SU-DHL-6 (cell line): ENCODE data around the gene SELENON.

Source experiments
- H2AFZ ChIP-seq: fragments of 200-600 bp; sonication (generic); 2 replicates; pipeline ENCODE4 v1.6.1; 2014; ENCODE audit warnings: low read depth, mild to moderate bottlenecking, moderate library complexity, mixed read lengths, antibody characterized with exemption, low read length; ENCODE audit not compliant: severe bottlenecking
- H3F3A ChIP-seq: fragments of 200-600 bp; shearing (Covaris generic); 2 replicates; pipeline ENCODE4 v1.6.0; 2016; ENCODE audit warnings: antibody characterized with exemption, mild to moderate bottlenecking; ENCODE audit not compliant: insufficient read depth
- H3K27ac ChIP-seq: fragments of 200-600 bp; sonication (generic); 2 replicates; pipeline ENCODE4 v1.5.1; 2016; ENCODE audit warnings: low read depth, mild to moderate bottlenecking, low read length, moderate library complexity, mixed read lengths
- H3K27me3 ChIP-seq: fragments of 200-600 bp; sonication (generic), shearing (Covaris generic); 2 replicates; pipeline ENCODE4 v1.6.0; 2014; ENCODE audit warnings: mild to moderate bottlenecking, low read length
- H3K36me3 ChIP-seq: fragments of 200-600 bp; sonication (generic); 2 replicates; pipeline ENCODE4 v1.6.1; 2014; ENCODE audit warnings: mild to moderate bottlenecking, low read length, mixed read lengths
- H3K4me2 ChIP-seq: fragments of 300-600, 200-600 bp; shearing (Covaris generic), sonication (generic); 2 replicates; pipeline ENCODE4 v1.6.0; 2014; ENCODE audit warnings: low read length, low read depth, mild to moderate bottlenecking; ENCODE audit not compliant: poor library complexity, severe bottlenecking
- H3K4me3 ChIP-seq: fragments of 200-600 bp; sonication (generic); 2 replicates; pipeline ENCODE4 v1.5.1; 2014; ENCODE audit warnings: antibody characterized with exemption, low read length, mild to moderate bottlenecking, mixed read lengths; ENCODE audit not compliant: insufficient read depth, poor library complexity, severe bottlenecking
- H3K79me2 ChIP-seq: fragments of 200-600 bp; sonication (generic); 2 replicates; pipeline ENCODE4 v1.6.1; 2014; ENCODE audit warnings: mild to moderate bottlenecking, low read length, moderate library complexity; ENCODE audit not compliant: insufficient read depth
- H3K9ac ChIP-seq: fragments of 200-600 bp; sonication (generic); 2 replicates; pipeline ENCODE4 v1.7.0; 2014; ENCODE audit warnings: mild to moderate bottlenecking, low read length
- H3K9me2 ChIP-seq: fragments of 200-600 bp; sonication (generic); replicated peaks from 2 replicates; pipeline ENCODE4 v1.6.1; 2014; ENCODE audit warnings: low read length; ENCODE audit not compliant: insufficient read depth
- H3K9me3 ChIP-seq: fragments of 200-600 bp; sonication (generic); 2 replicates; pipeline ENCODE4 v1.6.1; 2014; ENCODE audit warnings: low read length, mixed read lengths; ENCODE audit not compliant: insufficient read depth
- H4K20me1 ChIP-seq: fragments of 200-600 bp; sonication (generic); 2 replicates; pipeline ENCODE4 v1.6.1; 2014; ENCODE audit warnings: low read depth, mild to moderate bottlenecking, antibody characterized with exemption, low read length, moderate library complexity, mixed read lengths
- CTCF ChIP-seq: fragments of 200-600 bp; sonication (generic); IDR thresholded peaks from one replicate; pipeline ENCODE4 v1.5.1; 2017; ENCODE audit warnings: antibody characterized with exemption, mild to moderate bottlenecking, low read length, moderate library complexity; ENCODE audit not compliant: insufficient read depth, poor library complexity, severe bottlenecking
- EZH2phosphoT487 ChIP-seq: fragments of 200-600 bp; sonication (generic), shearing (Covaris generic); conservative IDR thresholded peaks from 2 replicates; pipeline ENCODE4 v1.6.1; 2018; ENCODE audit warnings: mild to moderate bottlenecking, antibody characterized with exemption, low read length, moderate library complexity, mixed read lengths

SELENON gene

DNA sequence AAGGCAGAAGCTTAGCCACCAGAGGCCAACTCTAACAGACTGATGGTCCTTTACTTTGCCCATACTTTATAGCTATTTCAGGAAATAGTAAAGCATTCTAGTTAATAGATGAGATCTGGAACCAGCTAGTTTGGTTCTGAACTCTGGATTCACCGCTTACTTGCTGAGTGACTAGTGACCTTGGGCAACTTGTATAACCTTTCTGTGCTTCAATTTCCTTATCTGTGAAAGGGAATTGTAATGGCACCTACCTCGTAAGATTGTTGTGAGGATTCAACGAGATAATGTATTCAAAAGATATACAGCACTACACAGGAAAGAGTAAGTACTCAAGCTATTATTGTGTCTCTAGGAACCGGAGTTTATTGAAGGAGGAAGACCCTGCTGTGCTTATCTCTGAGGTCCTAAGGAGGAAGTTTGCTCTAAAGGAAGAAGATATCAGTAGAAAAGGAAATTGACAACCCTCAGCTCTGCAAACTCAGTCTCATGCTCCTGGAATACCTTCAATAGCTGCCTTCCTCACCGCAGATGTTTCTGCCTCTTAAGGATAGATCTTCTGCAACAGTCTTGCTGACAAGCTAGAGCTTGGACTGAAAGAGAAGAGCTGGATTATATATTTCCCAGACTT lies 31.7 kb downstream of the SELENON start:
- Histone ChIP-seq H3K27me3 (no peaks in the 10 kb centered on the region), H3F3A (no peaks in the 10 kb centered on the region), H3K4me3 (no peak overlapping the region), H3K9me2 (no peaks in the 10 kb centered on the region), H4K20me1 (no peaks in the 10 kb centered on the region; the same call in 1 of the 2 replicates), H3K9ac (no peak overlapping the region), H2AFZ (no peak overlapping the region), H3K27ac (no peak overlapping the region), H3K79me2 (no peaks in the 10 kb centered on the region), H3K36me3 (peaks cover 7% of the 10 kb centered on the region; the same call in 1 of the 2 replicates), H3K4me2 (no peak overlapping the region), H3K9me3 (no peaks in the 10 kb centered on the region)
- no peak for TF ChIP-seq CTCF
- TF ChIP-seq EZH2phosphoT487, result no peak

DNA sequence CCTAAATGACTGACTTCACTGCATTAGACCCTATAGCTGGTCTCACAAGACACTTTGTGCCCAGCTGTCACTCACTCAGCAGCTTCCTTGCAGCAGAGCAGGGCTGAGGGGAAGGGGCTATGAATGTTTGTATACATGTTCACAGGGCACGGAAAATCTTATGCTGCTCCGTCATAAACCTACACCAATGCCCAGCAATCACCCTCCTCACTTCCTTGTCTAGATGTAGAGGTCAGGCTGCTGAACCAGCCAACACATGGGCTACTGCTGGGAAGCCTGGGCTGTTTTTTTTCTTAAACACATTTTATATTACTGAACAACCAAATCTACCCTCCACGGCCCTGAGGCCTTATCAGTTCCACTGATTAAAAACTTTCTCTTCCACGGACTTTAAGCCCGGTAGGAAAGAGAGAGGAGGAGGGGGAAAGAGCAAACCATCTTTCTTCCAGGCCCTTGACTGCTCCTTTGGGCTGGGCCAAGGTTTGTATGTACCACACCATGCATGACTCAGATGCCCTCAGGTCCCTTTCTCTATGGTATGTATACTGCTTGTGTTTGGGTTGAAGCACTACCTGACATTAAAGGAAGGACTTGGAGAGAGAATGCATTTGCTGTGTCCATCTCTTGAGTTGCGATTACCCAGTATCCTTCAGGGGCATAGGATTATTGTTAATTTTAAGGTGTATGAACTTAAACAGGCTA lies 32.5 kb downstream of the SELENON start:
- H3K27ac ChIP-seq, result no peak overlapping the region
- no peaks in the 10 kb centered on the region for H3K9me2 ChIP-seq
- H3K27me3 ChIP-seq, result no peaks in the 10 kb centered on the region
- no peaks in the 10 kb centered on the region for H3K79me2 ChIP-seq
- no peak overlapping the region for H3K4me3 ChIP-seq
- no peak for TF ChIP-seq CTCF
- no peak for TF ChIP-seq EZH2phosphoT487
- no peaks in the 10 kb centered on the region for H3K9me3 ChIP-seq
- no peak overlapping the region for H3K9ac ChIP-seq
- H3K36me3 ChIP-seq, result peaks cover 7% of the 10 kb centered on the region; the same call in 1 of the 2 replicates
- no peak overlapping the region for H3K4me2 ChIP-seq
- no peaks in the 10 kb centered on the region; the same call in 1 of the 2 replicates for H4K20me1 ChIP-seq
- no peak overlapping the region for H2AFZ ChIP-seq
- no peaks in the 10 kb centered on the region; the same call in 1 of the 2 replicates for H3F3A ChIP-seq

- Histone ChIP-seq H3K36me3 (peaks cover 7% of the 10 kb centered on the region; the same call in 1 of the 2 replicates), H3K9me3 (no peaks in the 10 kb centered on the region), H3K27me3 (no peaks in the 10 kb centered on the region), H3F3A (no peaks in the 10 kb centered on the region; the same call in 1 of the 2 replicates), H3K4me3 (no peak overlapping the region), H4K20me1 (no peaks in the 10 kb centered on the region; the same call in 1 of the 2 replicates), H3K9me2 (no peaks in the 10 kb centered on the region), H3K79me2 (no peaks in the 10 kb centered on the region), H3K27ac (no peak overlapping the region), H2AFZ (no peak overlapping the region), H3K9ac (no peak overlapping the region), H3K4me2 (no peak overlapping the region)
- TF ChIP-seq CTCF (no peak), EZH2phosphoT487 (no peak)
Observed at GRCh38 chr1:25833158-25833557, 33.2 kb downstream of the SELENON start.
